Panc1 (cell line): Measurements from ENCODE around the gene EPHA10. TPM values are rescaled to one million over a fixed set of nuclear protein-coding genes. Genes with fewer than 3 reads are reported as not detected.

Experiments
- ATAC-seq: fragments of 200-7000 bp; cut with Tn5 transposase; 2 replicates; pipeline ENCODE4 v1.9.1; 2020; ENCODE audit warnings: mild to moderate bottlenecking, moderate library complexity
- BruUV-seq: library from RNA; stranded (reverse); fragments of 400-500 nt; replicated peaks from 2 replicates; lab custom pipeline; 2021; lab: Mats Ljungman, UMichigan
- CTCF ChIA-PET: fragments of 300-600 bp; sonication (Branson Sonifier 250); formaldehyde crosslinking; loops from one replicate; lab custom pipeline; 2022; ENCODE audit warnings: antibody characterized with exemption; lab: Charles Lee
- POLR2A ChIA-PET: fragments of 300-600 bp; sonication (Branson Sonifier 250); formaldehyde crosslinking; loops from one replicate; lab custom pipeline; 2022; ENCODE audit warnings: antibody characterized with exemption; lab: Charles Lee
- DNase-seq: peaks from one replicate; pipeline ENCODE4 v3.0.0-alpha.2; 2010; ENCODE audit warnings: low read depth, low spot score
- H3K27ac ChIP-seq: 2 replicates; pipeline ENCODE4 v1.5.1; 2011; ENCODE audit warnings: mild to moderate bottlenecking, low read length, inconsistent platforms
- H3K27me3 ChIP-seq: fragments of 200-500 bp; sonication (Bioruptor generic); 2 replicates; pipeline ENCODE4 v1.6.0; 2014; ENCODE audit warnings: low read length, inconsistent platforms; ENCODE audit not compliant: control insufficient read depth, insufficient read depth
- H3K36me3 ChIP-seq: fragments of 200-500 bp; sonication (Bioruptor generic); 2 replicates; pipeline ENCODE4 v1.5.1; 2014; ENCODE audit warnings: inconsistent platforms, mild to moderate bottlenecking, low read length, moderate library complexity; ENCODE audit not compliant: control insufficient read depth, insufficient read depth
- H3K4me1 ChIP-seq: 2 replicates; pipeline ENCODE4 v1.5.1; 2011; ENCODE audit warnings: inconsistent platforms, mild to moderate bottlenecking, low read length, moderate library complexity; ENCODE audit not compliant: control insufficient read depth, insufficient read depth
- H3K4me3 ChIP-seq, 2 experiments: 2 replicates each; pipeline ENCODE4 v1.5.1; 2011 to 2012; ENCODE audit warnings: low read depth in 2 of 2, low read length in 2 of 2, mild to moderate bottlenecking in 2 of 2, inconsistent platforms in 1 of 2, moderate library complexity in 1 of 2
- H3K9me3 ChIP-seq: fragments of 200-500 bp; sonication (Bioruptor generic); 2 replicates; pipeline ENCODE4 v1.5.1; 2014; ENCODE audit warnings: low read depth, mild to moderate bottlenecking, inconsistent platforms, low read length, moderate library complexity; ENCODE audit not compliant: control insufficient read depth, insufficient read depth
- CTCF ChIP-seq: fragments of 450-650 bp; IDR thresholded peaks from 2 replicates; pipeline ENCODE4 v1.5.1; 2017; ENCODE audit warnings: mild to moderate bottlenecking
- POLR2AphosphoS5 ChIP-seq: IDR thresholded peaks from 2 replicates; pipeline ENCODE4 v1.6.1; 2012; ENCODE audit warnings: mild to moderate bottlenecking, low read depth, low read length, moderate library complexity
- REST ChIP-seq, 2 experiments: IDR thresholded peaks; 2 replicates each; pipeline ENCODE4 v1.6.1; 2011 to 2012; ENCODE audit warnings: low read depth in 2 of 2, control low read depth in 1 of 2, low read length in 1 of 2, mild to moderate bottlenecking in 1 of 2, moderate library complexity in 1 of 2; ENCODE audit not compliant: insufficient read depth in 1 of 2
- SIN3A ChIP-seq: IDR thresholded peaks from 2 replicates; pipeline ENCODE4 v1.6.1; 2012; ENCODE audit warnings: low read depth, mild to moderate bottlenecking, low read length, moderate library complexity, borderline replicate concordance; ENCODE audit not compliant: insufficient read depth
- TCF7L2 ChIP-seq: IDR thresholded peaks from 2 replicates; pipeline ENCODE4 v1.6.1; 2011; ENCODE audit warnings: mild to moderate bottlenecking, low read depth, low read length, inconsistent platforms
- in situ Hi-C: cut with HindIII; loops from 2 replicates; pipeline ENCODE4 v1.10.0; 2016; ENCODE audit warnings: low sequenced_read_pairs, low pct_unique_long_range_greater_than_20kb
- intact Hi-C: fragments of 100-400 bp; cut with micrococcal nuclease; formaldehyde crosslinking; loops from one replicate; pipeline ENCODE4 v1.10.0; 2022; ENCODE audit not compliant: unreplicated experiment
- total RNA-seq: library from RNA; stranded (reverse); gene quantifications from one replicate; pipeline ENCODE4 v1.2.1, GENCODE V29; 2021; ENCODE audit not compliant: unreplicated experiment

The EPHA10 gene
- total RNA-seq, 1 experiment from 2014 or later, result 2.8 TPM

GRCh38 chr1:37748565-37748964, 16.4 kb downstream of the EPHA10 start:
- in situ Hi-C loops, result no loop called here

GRCh38 chr1:37746806-37747205, 18.1 kb downstream of the EPHA10 start:
- TF ChIP-seq POLR2AphosphoS5, result no peak
- TF ChIP-seq CTCF, result no peak
- no peak for TF ChIP-seq SIN3A
- TF ChIP-seq TCF7L2, result no peak
- TF ChIP-seq REST (IDR thresholded peaks at IDR 0.05; ENCODE audit: insufficient read depth in 1 of 2, low read depth in 2 of 2, low read length in 1 of 2), result no peak
- Histone ChIP-seq H3K27ac (no peak overlapping the region), H3K4me3 (no peak overlapping the region), H3K9me3 (peaks cover 3% of the 10 kb centered on the region; the same call in 1 of the 2 replicates), H3K4me1 (no peaks in the 10 kb centered on the region), H3K36me3 (no peaks in the 10 kb centered on the region), H3K27me3 (no peaks in the 10 kb centered on the region)
- in situ Hi-C loops (no loop called here), intact Hi-C loops (no loop called here)
- no peak for DNase-seq
- ChIA-PET CTCF (no interaction called here), POLR2A (no interaction called here)
- no TSS peak for BruUV-seq
- ATAC-seq, result no peak

More at GRCh38 chr1:37748565-37748964, 16.4 kb downstream of the EPHA10 start:
- ChIA-PET CTCF (no interaction called here), POLR2A (no interaction called here)
- H3K4me1 ChIP-seq, result no peaks in the 10 kb centered on the region
- H3K27ac ChIP-seq, result no peak overlapping the region
- no peaks in the 10 kb centered on the region for H3K27me3 ChIP-seq
- intact Hi-C loops, result no loop called here
- H3K4me3 ChIP-seq, result no peak overlapping the region
- no TSS peak for BruUV-seq
- no peak for TF ChIP-seq POLR2AphosphoS5
- peaks cover 3% of the 10 kb centered on the region; the same call in 1 of the 2 replicates for H3K9me3 ChIP-seq
- H3K36me3 ChIP-seq, result no peaks in the 10 kb centered on the region
- no peak for DNase-seq
- ATAC-seq, result no peak

- DNase-seq (no peak), ATAC-seq (no peak)
- in situ Hi-C loops (no loop called here), intact Hi-C loops (no loop called here)
- BruUV-seq, result no TSS peak
- H3K4me1 ChIP-seq, result no peaks in the 10 kb centered on the region
- peaks cover under 1% of the 10 kb centered on the region; the same call in 1 of the 2 replicates for H3K9me3 ChIP-seq
- TF ChIP-seq POLR2AphosphoS5 (no peak), CTCF (no peak), REST (IDR thresholded peaks at IDR 0.05; ENCODE audit: insufficient read depth in 1 of 2, low read depth in 2 of 2, low read length in 1 of 2) (no peak)
- ChIA-PET POLR2A (no interaction called here), CTCF (interaction anchor here (1.1 kb wide), 1 partner anchor 118 kb away, joined by 3 read pairs; no protein-coding TSS in a partner anchor)
- H3K27ac ChIP-seq, result no peak overlapping the region
- no peak overlapping the region for H3K4me3 ChIP-seq
- H3K27me3 ChIP-seq, result no peaks in the 10 kb centered on the region
- H3K36me3 ChIP-seq, result no peaks in the 10 kb centered on the region
Observed at GRCh38 chr1:37741662-37742061, 23.3 kb downstream of the EPHA10 start.
